SK-N-SH treated with all-trans-retinoic acid at 6 μM for 48 hours (cell line): ENCODE results near the gene SOX8.

ENCODE experiments used
- ATAC-seq: fragments of 200-7000 bp; cut with Tn5 transposase; 3 replicates; pipeline ENCODE4 v1.9.1; 2020; ENCODE audit warnings: mild to moderate bottlenecking, moderate library complexity
- ARNTL ChIP-seq: fragments of 450-650 bp; formaldehyde crosslinking; IDR thresholded peaks from 2 replicates; pipeline ENCODE4 v1.5.0; 2020; ENCODE audit warnings: low read depth, mild to moderate bottlenecking, moderate library complexity, borderline replicate concordance
- BACH2 ChIP-seq: fragments of 250-450 bp; sonication (Bioruptor Pico); IDR thresholded peaks from 2 replicates; pipeline ENCODE4 v1.9.0; 2021; ENCODE audit warnings: mild to moderate bottlenecking, borderline replicate concordance
- CREB5 ChIP-seq: fragments of 250-450 bp; sonication (Bioruptor Pico); IDR thresholded peaks from 2 replicates; pipeline ENCODE4 v1.5.1; 2020; ENCODE audit warnings: low read depth, mild to moderate bottlenecking, moderate library complexity
- CSDC2 ChIP-seq: fragments of 250-450 bp; sonication (Bioruptor Pico); IDR thresholded peaks from 2 replicates; pipeline ENCODE4 v1.5.0; 2020; ENCODE audit warnings: mild to moderate bottlenecking, moderate library complexity
- CSRNP3 ChIP-seq: fragments of 250-450 bp; sonication (Bioruptor Pico); IDR thresholded peaks from 2 replicates; pipeline ENCODE4 v1.5.1; 2021; ENCODE audit warnings: mild to moderate bottlenecking, moderate library complexity
- ESRRG ChIP-seq: fragments of 250-450 bp; sonication (Bioruptor Pico); IDR thresholded peaks from 2 replicates; pipeline ENCODE4 v1.6.1; 2021; ENCODE audit warnings: mild to moderate bottlenecking
- ISL1 ChIP-seq: fragments of 250-450 bp; sonication (Bioruptor Pico); IDR thresholded peaks from 2 replicates; pipeline ENCODE4 v2.1.2; 2022; ENCODE audit warnings: mild to moderate bottlenecking, moderate library complexity
- OSR1 ChIP-seq: fragments of 250-450 bp; sonication (Bioruptor Pico); IDR thresholded peaks from 2 replicates; pipeline ENCODE4 v1.8.0; 2022; ENCODE audit warnings: moderate library complexity, mild to moderate bottlenecking, inconsistent platforms
- POU6F1 ChIP-seq: fragments of 250-450 bp; sonication (Bioruptor Pico); IDR thresholded peaks from 2 replicates; pipeline ENCODE4 v1.8.0; 2021; ENCODE audit warnings: low read depth, mild to moderate bottlenecking, moderate library complexity, borderline replicate concordance
- PPARA ChIP-seq: fragments of 250-450 bp; sonication (Bioruptor Pico); IDR thresholded peaks from 2 replicates; pipeline ENCODE4 v1.5.0; 2020; ENCODE audit warnings: mild to moderate bottlenecking, borderline replicate concordance
- RARB ChIP-seq: fragments of 250-450 bp; sonication (Bioruptor Pico); IDR thresholded peaks from 2 replicates; pipeline ENCODE4 v1.8.0; 2021; ENCODE audit warnings: mild to moderate bottlenecking, moderate library complexity
- TCF4 ChIP-seq: fragments of 250-450 bp; sonication (Bioruptor Pico); IDR thresholded peaks from 2 replicates; pipeline ENCODE4 v1.8.0; 2021; ENCODE audit warnings: mild to moderate bottlenecking, moderate library complexity, borderline replicate concordance
- TOX ChIP-seq: fragments of 250-450 bp; sonication (Bioruptor Pico); IDR thresholded peaks from 2 replicates; pipeline ENCODE4 v1.8.0; 2021; ENCODE audit warnings: mild to moderate bottlenecking, moderate library complexity, borderline replicate concordance
- TSHZ2 ChIP-seq: fragments of 250-450 bp; sonication (Bioruptor Pico); IDR thresholded peaks from 2 replicates; pipeline ENCODE4 v1.5.0; 2020; ENCODE audit warnings: mild to moderate bottlenecking, moderate library complexity
- ZC3H10 ChIP-seq: fragments of 250-450 bp; sonication (Bioruptor Pico); IDR thresholded peaks from 2 replicates; pipeline ENCODE4 v1.5.1; 2021; ENCODE audit warnings: mild to moderate bottlenecking, moderate library complexity
- ZFP3 ChIP-seq: fragments of 250-450 bp; sonication (Bioruptor Pico); IDR thresholded peaks from 2 replicates; pipeline ENCODE4 v1.5.0; 2020; ENCODE audit warnings: mild to moderate bottlenecking, moderate library complexity
- ZFP30 ChIP-seq: fragments of 450-650 bp; formaldehyde crosslinking; IDR thresholded peaks from 2 replicates; pipeline ENCODE4 v1.5.0; 2022; ENCODE audit warnings: mild to moderate bottlenecking, moderate library complexity
- ZNF565 ChIP-seq: fragments of 450-650 bp; formaldehyde crosslinking; conservative IDR thresholded peaks from 2 replicates; pipeline ENCODE4 v1.5.0; 2020; ENCODE audit warnings: low read depth, mild to moderate bottlenecking, moderate library complexity
- ZNF70 ChIP-seq: fragments of 450-650 bp; formaldehyde crosslinking; IDR thresholded peaks from 2 replicates; pipeline ENCODE4 v1.5.0; 2020; ENCODE audit warnings: mild to moderate bottlenecking, moderate library complexity
- ZNF8 ChIP-seq: fragments of 450-650 bp; formaldehyde crosslinking; IDR thresholded peaks from 2 replicates; pipeline ENCODE4 v1.5.0; 2020; ENCODE audit warnings: mild to moderate bottlenecking, moderate library complexity

The SOX8 gene

GRCh38 chr16:987906-988305 lies 6.3 kb downstream of the SOX8 start:
- no peak for ATAC-seq
- TF ChIP-seq ZNF565 (CRISPR knock-in tag) (no peak), TOX (CRISPR knock-in tag) (no peak), ZC3H10 (CRISPR knock-in tag) (no peak), BACH2 (CRISPR knock-in tag) (no peak), CSDC2 (no peak), ISL1 (no peak), TSHZ2 (CRISPR knock-in tag) (no peak), ESRRG (CRISPR knock-in tag) (no peak), ZFP3 (CRISPR knock-in tag) (no peak), ZNF8 (CRISPR knock-in tag) (no peak), PPARA (CRISPR knock-in tag) (no peak), TCF4 (CRISPR knock-in tag) (no peak), OSR1 (CRISPR knock-in tag) (no peak)
- TF ChIP-seq, all 23 proteins: peak for 0

GRCh38 chr16:988471-989353 lies 7.1 kb downstream of the SOX8 start:
- TF ChIP-seq ARNTL (CRISPR knock-in tag) (no peak), BACH2 (CRISPR knock-in tag) (no peak), OSR1 (CRISPR knock-in tag) (no peak), TCF4 (CRISPR knock-in tag) (no peak), CSDC2 (no peak), ZFP30 (CRISPR knock-in tag) (no peak), CREB5 (CRISPR knock-in tag) (no peak), TSHZ2 (CRISPR knock-in tag) (no peak), TOX (CRISPR knock-in tag) (no peak), ZNF70 (CRISPR knock-in tag) (no peak), PPARA (CRISPR knock-in tag) (no peak)
- no peak for ATAC-seq

- ATAC-seq = peak; percentile 37
- no peak for TF ChIP-seq PPARA (CRISPR knock-in tag)
- TF ChIP-seq ZNF8 (CRISPR knock-in tag) = no peak
- TF ChIP-seq CSDC2 = no peak
- TF ChIP-seq RARB (CRISPR knock-in tag) = no peak
- TF ChIP-seq TCF4 (CRISPR knock-in tag) = no peak
- TF ChIP-seq CREB5 (CRISPR knock-in tag) = no peak
- TF ChIP-seq ARNTL (CRISPR knock-in tag) = no peak
- no peak for TF ChIP-seq TSHZ2 (CRISPR knock-in tag)
- TF ChIP-seq POU6F1 = no peak
- TF ChIP-seq ZFP3 (CRISPR knock-in tag) = no peak
- TF ChIP-seq CSRNP3 (CRISPR knock-in tag) = no peak
- TF ChIP-seq TOX (CRISPR knock-in tag) = no peak
- TF ChIP-seq OSR1 (CRISPR knock-in tag) = no peak
Observed at GRCh38 chr16:989354-989814, 7.8 kb downstream of the SOX8 start.
